Kidney (tissue), 14 donors: ENCODE measurements around the gene B3GNT7. TPM values are rescaled to one million over a fixed set of nuclear protein-coding genes. Genes with fewer than 3 reads are reported as not detected.

Experiments
- DNase-seq, 5 donors: peaks; one replicate each; pipeline ENCODE4 v3.0.0-alpha.2; 2013 to 2020
- FAIRE-seq: peaks from 2 replicates; lab custom pipeline; 2012; peaks lifted over from hg19 to GRCh38; lab: Jason Lieb, UNC
- H3K27ac ChIP-seq, 2 donors: one replicate each; pipeline ENCODE4 v1.7.0; 2013; ENCODE audit warnings: low read depth in 2 of 2, low read length in 2 of 2, inconsistent platforms in 1 of 2
- H3K27me3 ChIP-seq: one replicate; pipeline ENCODE4 v1.7.1; 2013; ENCODE audit warnings: low read length, inconsistent platforms; ENCODE audit not compliant: control insufficient read depth, insufficient read depth
- H3K36me3 ChIP-seq, 3 donors: one replicate each; pipeline versions ENCODE4 v1.7.0 to v1.7.1; 2013; ENCODE audit warnings: low read length in 3 of 3, control low read depth in 1 of 3, inconsistent platforms in 1 of 3; ENCODE audit not compliant: insufficient read depth in 3 of 3, control insufficient read depth in 2 of 3
- H3K4me1 ChIP-seq, 3 donors: one replicate each; pipeline versions ENCODE4 v1.7.0 to v1.7.1; 2013; ENCODE audit warnings: low read length in 3 of 3, inconsistent platforms in 1 of 3, low read depth in 1 of 3; ENCODE audit not compliant: control insufficient read depth in 2 of 3, insufficient read depth in 2 of 3
- H3K4me3 ChIP-seq, 3 donors: one replicate each; pipeline versions ENCODE4 v1.7.0 to v1.8.1; 2013; ENCODE audit warnings: low read length in 3 of 3, control low read depth in 1 of 3, inconsistent platforms in 1 of 3
- H3K9ac ChIP-seq, 3 donors: one replicate each; pipeline versions ENCODE4 v1.7.0 to v1.7.1; 2013; ENCODE audit warnings: low read length in 3 of 3, control low read depth in 1 of 3, inconsistent platforms in 1 of 3
- H3K9me3 ChIP-seq, 3 donors: one replicate each; pipeline versions ENCODE4 v1.7.0 to v1.7.1; 2013; ENCODE audit warnings: low read length in 3 of 3, control low read depth in 1 of 3, inconsistent platforms in 1 of 3; ENCODE audit not compliant: control insufficient read depth in 2 of 3, insufficient read depth in 1 of 3
- CTCF ChIP-seq: IDR thresholded peaks from 3 replicates; pipeline ENCODE4 v1.5.1; 2012; ENCODE audit warnings: mild to moderate bottlenecking, moderate library complexity, borderline replicate concordance; ENCODE audit not compliant: insufficient read depth; ENCODE audit errors: extremely low read depth
- intact Hi-C: fragments of 100-400 bp; cut with DNase I; formaldehyde crosslinking; loops from one replicate; pipeline ENCODE4 v1.11.1; 2022
- polyA plus RNA-seq: library from polyadenylated mRNA; stranded (reverse); fragments of 350-450 nt; fragmentation: Illumina TruSeq; extraction: RNeasy Lipid Tissue Mini Kit (QIAGEN cat#74804); gene quantifications from one replicate; pipeline ENCODE4 v1.2.3, GENCODE V29; 2014; ENCODE audit warnings: low read depth, low replicate concordance; ENCODE audit not compliant: insufficient read depth
- total RNA-seq: library from RNA; stranded (reverse); fragmentation: NEBNext Ultra II Directional; extraction: Animal tissue kit (Norgen Biotek cat#: 25700); gene quantifications from one replicate; pipeline ENCODE4 v1.2.1, GENCODE V29; 2021
- donor health status: control.
- donor health status: control.
- donor health status: control.
- donor health status: control.
- donor health status: control.
- donor health status: DM: yes; HTN: yes; CAD: no.
- donor health status: Normal renal cell carcinoma (clear cell type).

B3GNT7 gene
- total and polyA plus RNA-seq, 2 donors from 2014 or later = 2.4 to 9.3 TPM

DNA sequence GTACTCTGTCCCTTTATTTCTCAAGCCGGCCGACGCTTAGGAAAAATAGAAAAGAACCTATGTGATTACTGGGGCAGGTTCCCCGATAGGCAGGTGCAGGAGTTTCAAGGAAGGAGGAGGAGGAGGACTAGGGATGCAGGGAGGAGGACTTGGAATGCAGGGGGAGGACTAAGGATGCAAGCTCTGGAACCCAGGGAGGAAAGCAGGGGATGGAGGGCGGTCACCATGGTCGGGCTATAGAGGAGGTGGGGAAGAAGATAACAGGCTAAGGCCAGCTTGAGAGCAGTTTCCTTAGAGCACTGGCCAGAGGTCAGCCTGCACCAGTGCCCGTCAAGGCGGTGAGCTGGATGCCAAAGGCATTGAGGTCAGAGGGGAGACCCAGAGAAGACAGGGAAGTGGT, 18.7 kb upstream of the B3GNT7 start:
- Histone ChIP-seq H3K27ac (no peak overlapping the region), H3K27me3 (no peaks in the 10 kb centered on the region), H3K4me3 (no peak overlapping the region), H3K9me3 (no peaks in the 10 kb centered on the region), H3K4me1 (no peaks in the 10 kb centered on the region), H3K9ac (no peak overlapping the region), H3K36me3 (no peaks in the 10 kb centered on the region)
- no peak for DNase-seq
- intact Hi-C loops = no loop called here
- FAIRE-seq = no peak
- no peak for TF ChIP-seq CTCF

GRCh38 chr2:231378026-231378722, 17.3 kb upstream of the B3GNT7 start:
- no peak overlapping the region for H3K27ac ChIP-seq
- no peak overlapping the region for H3K4me3 ChIP-seq
- no peaks in the 10 kb centered on the region for H3K27me3 ChIP-seq
- FAIRE-seq = no peak
- DNase-seq = no peak
- H3K36me3 ChIP-seq = no peaks in the 10 kb centered on the region
- TF ChIP-seq CTCF = no peak
- no peaks in the 10 kb centered on the region for H3K4me1 ChIP-seq
- H3K9ac ChIP-seq = no peak overlapping the region
- intact Hi-C loops = no loop called here
- H3K9me3 ChIP-seq = no peaks in the 10 kb centered on the region

DNA sequence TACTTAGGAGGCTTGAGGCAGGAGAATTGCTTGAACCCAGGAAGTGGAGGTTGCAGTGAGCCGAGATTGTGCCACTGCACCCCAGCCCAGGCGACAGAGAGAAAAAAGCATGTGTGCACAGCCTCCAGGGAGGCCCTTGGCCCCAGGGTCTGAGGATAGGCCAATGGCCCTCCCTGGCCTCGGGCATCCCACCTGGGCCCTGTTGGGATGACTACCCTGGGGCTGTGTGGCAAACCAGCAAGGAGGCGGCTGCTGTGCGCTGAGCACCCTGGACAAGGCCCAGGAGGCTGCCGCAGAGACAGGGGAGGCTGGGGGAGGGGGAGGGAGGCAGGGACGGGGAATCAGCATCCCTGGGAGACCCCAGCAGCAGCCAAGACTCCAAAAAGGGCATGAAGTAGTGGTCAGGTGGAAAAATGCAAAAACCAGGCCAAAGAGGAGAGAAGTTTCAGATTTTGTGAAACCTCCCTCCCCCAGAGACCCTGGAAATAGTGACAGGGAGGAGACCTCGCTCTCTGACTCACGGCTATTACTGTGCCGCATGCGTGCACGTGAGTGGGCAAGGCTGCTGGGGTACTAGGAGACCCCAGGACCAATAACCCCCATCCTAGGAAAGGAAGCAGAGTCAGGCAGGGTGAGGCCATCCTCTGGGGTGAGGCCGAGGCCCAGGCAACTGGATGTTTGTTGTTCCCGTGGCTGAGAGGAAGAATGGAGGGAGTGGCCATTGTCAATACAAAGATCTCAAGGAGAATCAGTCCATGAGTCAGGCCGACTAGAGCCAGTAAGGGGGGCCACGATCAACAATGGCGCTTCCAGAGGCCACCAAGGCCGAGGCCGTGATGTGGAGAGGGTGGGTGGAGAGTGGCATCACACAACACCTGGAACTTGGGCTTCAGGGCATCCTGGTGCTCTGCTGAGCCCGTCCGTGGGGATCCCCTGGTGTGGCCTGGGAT, 16.0 kb upstream of the B3GNT7 start:
- Histone ChIP-seq H3K4me1 (no peaks in the 10 kb centered on the region), H3K4me3 (no peak overlapping the region), H3K27me3 (no peaks in the 10 kb centered on the region), H3K9me3 (peaks cover 0 to under 1% (median 0%) of the 10 kb centered on the region in 3 donors), H3K36me3 (no peaks in the 10 kb centered on the region), H3K27ac (no peak overlapping the region), H3K9ac (no peak overlapping the region)
- TF ChIP-seq CTCF = no peak
- DNase-seq (no peak), FAIRE-seq (no peak)
- intact Hi-C loops = no loop called here
